Liver (tissue), 9 donors: ENCODE measurements around the gene TSC22D2. TPM values are rescaled to one million over a fixed set of nuclear protein-coding genes. Genes with fewer than 3 reads are reported as not detected.

Experiments used
- DNase-seq: peaks from one replicate; pipeline ENCODE4 v3.0.0-alpha.2; 2017; ENCODE audit warnings: low spot score
- H3K27ac ChIP-seq, 2 donors: one replicate each; pipeline ENCODE4 v1.7.0; 2013; ENCODE audit warnings: inconsistent platforms in 2 of 2, low read length in 2 of 2, control low read depth in 1 of 2, low read depth in 1 of 2, mild to moderate bottlenecking in 1 of 2
- H3K27me3 ChIP-seq, 4 donors: one replicate each; pipeline versions ENCODE4 v1.6.1 to v1.7.0; 2013; ENCODE audit warnings: low read length in 3 of 4, inconsistent platforms in 1 of 4, mild to moderate bottlenecking in 1 of 4, moderate library complexity in 1 of 4; ENCODE audit not compliant: control insufficient read depth in 4 of 4, insufficient read depth in 4 of 4
- H3K36me3 ChIP-seq, 4 donors: one replicate each; pipeline versions ENCODE4 v1.6.1 to v1.7.0; 2013; ENCODE audit warnings: low read length in 3 of 4, mild to moderate bottlenecking in 3 of 4, low read depth in 1 of 4, moderate library complexity in 1 of 4; ENCODE audit not compliant: control insufficient read depth in 4 of 4, insufficient read depth in 3 of 4
- H3K4me1 ChIP-seq, 4 donors: one replicate each; pipeline versions ENCODE4 v1.6.1 to v1.7.0; 2013; ENCODE audit warnings: low read length in 3 of 4, mild to moderate bottlenecking in 3 of 4, moderate library complexity in 1 of 4; ENCODE audit not compliant: control insufficient read depth in 4 of 4, insufficient read depth in 4 of 4
- H3K4me3 ChIP-seq, 3 donors: one replicate each; pipeline versions ENCODE4 v1.6.1 to v1.7.0; 2013; ENCODE audit warnings: low read length in 3 of 3, control low read depth in 1 of 3, low read depth in 1 of 3, mild to moderate bottlenecking in 1 of 3
- H3K9ac ChIP-seq, 2 donors: one replicate each; pipeline ENCODE4 v1.7.0; 2013; ENCODE audit warnings: low read length in 2 of 2, mild to moderate bottlenecking in 2 of 2, moderate library complexity in 2 of 2, control low read depth in 1 of 2, low read depth in 1 of 2
- H3K9me3 ChIP-seq, 4 donors: one replicate each; pipeline versions ENCODE4 v1.6.1 to v1.7.0; 2013; ENCODE audit warnings: low read length in 3 of 4; ENCODE audit not compliant: control insufficient read depth in 4 of 4
- EGR1 ChIP-seq, 2 donors: IDR thresholded peaks; 2 replicates each; pipeline ENCODE4 v1.6.1; 2016 to 2018; ENCODE audit warnings: antibody characterized with exemption in 2 of 2, low read depth in 2 of 2
- FOXA1 ChIP-seq: IDR thresholded peaks from 2 replicates; pipeline ENCODE4 v1.6.1; 2016; ENCODE audit warnings: antibody characterized with exemption
- FOXA2 ChIP-seq: IDR thresholded peaks from 2 replicates; pipeline ENCODE4 v1.6.1; 2016; ENCODE audit warnings: antibody characterized with exemption
- GABPA ChIP-seq, 2 donors: IDR thresholded peaks in 1 of 2; conservative IDR thresholded peaks in 1 of 2; 2 replicates each; pipeline ENCODE4 v1.6.1; 2016; ENCODE audit warnings: antibody characterized with exemption in 2 of 2, mild to moderate bottlenecking in 1 of 2, moderate library complexity in 1 of 2
- HNF4A ChIP-seq, 2 donors: conservative IDR thresholded peaks; 2 replicates each; pipeline ENCODE4 v1.6.1; 2016; ENCODE audit warnings: antibody characterized with exemption in 2 of 2, mild to moderate bottlenecking in 2 of 2
- HNF4G ChIP-seq: IDR thresholded peaks from 2 replicates; pipeline ENCODE4 v1.6.1; 2016; ENCODE audit warnings: antibody characterized with exemption
- JUND ChIP-seq, 2 donors: IDR thresholded peaks; 2 replicates each; pipeline ENCODE4 v1.6.1; 2016; ENCODE audit warnings: antibody characterized with exemption in 2 of 2
- NR2F2 ChIP-seq: IDR thresholded peaks from 2 replicates; pipeline ENCODE4 v1.6.1; 2016; ENCODE audit warnings: antibody characterized with exemption
- RAD21 ChIP-seq, 2 donors: IDR thresholded peaks; 2 replicates each; pipeline ENCODE4 v1.6.1; 2016; ENCODE audit warnings: antibody characterized with exemption in 2 of 2, mild to moderate bottlenecking in 2 of 2
- RXRA ChIP-seq, 2 donors: IDR thresholded peaks; 2 replicates each; pipeline ENCODE4 v1.6.1; 2017 to 2018; ENCODE audit warnings: antibody characterized with exemption in 2 of 2, mild to moderate bottlenecking in 1 of 2
- SP1 ChIP-seq: IDR thresholded peaks from 2 replicates; pipeline ENCODE4 v1.6.1; 2018; ENCODE audit warnings: antibody characterized with exemption, mild to moderate bottlenecking
- TAF1 ChIP-seq: conservative IDR thresholded peaks from 2 replicates; pipeline ENCODE4 v1.6.1; 2016; ENCODE audit warnings: antibody characterized with exemption, mild to moderate bottlenecking
- YY1 ChIP-seq: IDR thresholded peaks from 2 replicates; pipeline ENCODE4 v1.6.1; 2016; ENCODE audit warnings: antibody characterized with exemption, mild to moderate bottlenecking
- WGBS: extraction: QIAGEN DNeasy Blood & Tissue Kit; methylation state at CpG from one replicate; pipeline ENCODE4 v1.1.7; 2013; 5-methylcytosine and 5-hydroxymethylcytosine counted together
- polyA plus RNA-seq, 2 donors: library from polyadenylated mRNA; stranded (reverse) in 1 of 2; unstranded in 1 of 2; fragments of 200-250 nt in 1 of 2; fragments of >200 nt in 1 of 2; fragmentation: Nextera tagmentation in 1 of 2; extraction: Ambion mirVana in 1 of 2; gene quantifications; one replicate each; pipeline versions ENCODE4 v1.2.1 to v1.2.3, GENCODE V29; 2013 to 2015
- total RNA-seq, 2 donors: library from RNA; depleted of rRNA; stranded (reverse); fragments of >200 nt; gene quantifications; one replicate each; pipeline ENCODE4 v1.2.3, GENCODE V29; 2014
- TF ChIP-seq, protein P1 (sequence below): IDR thresholded peaks from 2 replicates; pipeline ENCODE4 v1.6.1; 2016; ENCODE audit warnings: antibody characterized with exemption
- TF ChIP-seq, protein P2 (sequence below): IDR thresholded peaks from 2 replicates; pipeline ENCODE4 v1.6.1; 2016; ENCODE audit warnings: antibody characterized with exemption
- TF ChIP-seq, protein P3 (sequence below): IDR thresholded peaks from 2 replicates; pipeline ENCODE4 v1.6.1; 2016; ENCODE audit warnings: antibody characterized with exemption
- TF ChIP-seq, protein P4 (sequence below): fragments of 150-350 bp; IDR thresholded peaks from 2 replicates; pipeline ENCODE4 v1.5.1; 2017; ENCODE audit warnings: improper control_type of control experiment, low read depth, low read length; ENCODE audit not compliant: missing input control
- TF ChIP-seq, protein P5 (sequence below): IDR thresholded peaks from 2 replicates; pipeline ENCODE4 v1.6.1; 2016; ENCODE audit warnings: antibody characterized with exemption, mild to moderate bottlenecking
- donor health status: healthy.
- donor health status: healthy.
- donor health status: healthy.
- donor health status: healthy.
- donor health status: healthy.

The TSC22D2 gene
- total and polyA plus RNA-seq, 4 donors = 4.0 to 9.6 (median 7.8) TPM

DNA sequence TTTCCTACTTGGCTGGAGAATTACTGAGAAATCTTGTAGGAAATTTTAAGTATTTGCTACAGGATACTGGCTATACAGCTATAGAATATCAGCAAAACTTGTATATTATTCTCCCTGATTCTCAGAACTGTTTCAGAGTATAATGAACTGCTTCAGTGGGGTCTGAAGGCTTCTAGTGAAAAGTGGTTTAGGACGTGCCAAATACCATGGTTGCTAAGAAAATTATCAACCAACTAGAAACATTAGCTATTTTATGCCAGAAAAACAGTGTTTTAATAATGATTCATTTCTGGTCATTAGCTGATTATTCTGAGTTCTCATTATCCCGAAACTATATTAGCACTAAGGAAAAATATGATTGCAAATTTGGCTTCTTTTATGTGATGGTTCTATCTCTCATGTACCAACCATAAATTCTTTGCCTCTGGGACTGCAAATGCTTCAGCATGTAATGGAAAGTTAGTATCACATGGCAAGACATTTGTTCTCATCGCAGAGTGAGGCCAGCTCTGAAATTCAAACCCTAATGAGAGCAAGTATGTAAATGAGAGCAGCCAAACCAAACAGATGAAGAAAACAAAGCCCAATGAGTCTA, 11.0 kb upstream of the TSC22D2 start:
- no peak overlapping the region for H3K27ac ChIP-seq
- 92% methylated on average over 3 of the region's 3 CpGs for WGBS
- no peaks in the 10 kb centered on the region for H3K36me3 ChIP-seq
- TF ChIP-seq EGR1 (IDR thresholded peaks at IDR 0.05; ENCODE audit: low read depth in 2 of 2) = no peak
- TF ChIP-seq, protein P1, sequence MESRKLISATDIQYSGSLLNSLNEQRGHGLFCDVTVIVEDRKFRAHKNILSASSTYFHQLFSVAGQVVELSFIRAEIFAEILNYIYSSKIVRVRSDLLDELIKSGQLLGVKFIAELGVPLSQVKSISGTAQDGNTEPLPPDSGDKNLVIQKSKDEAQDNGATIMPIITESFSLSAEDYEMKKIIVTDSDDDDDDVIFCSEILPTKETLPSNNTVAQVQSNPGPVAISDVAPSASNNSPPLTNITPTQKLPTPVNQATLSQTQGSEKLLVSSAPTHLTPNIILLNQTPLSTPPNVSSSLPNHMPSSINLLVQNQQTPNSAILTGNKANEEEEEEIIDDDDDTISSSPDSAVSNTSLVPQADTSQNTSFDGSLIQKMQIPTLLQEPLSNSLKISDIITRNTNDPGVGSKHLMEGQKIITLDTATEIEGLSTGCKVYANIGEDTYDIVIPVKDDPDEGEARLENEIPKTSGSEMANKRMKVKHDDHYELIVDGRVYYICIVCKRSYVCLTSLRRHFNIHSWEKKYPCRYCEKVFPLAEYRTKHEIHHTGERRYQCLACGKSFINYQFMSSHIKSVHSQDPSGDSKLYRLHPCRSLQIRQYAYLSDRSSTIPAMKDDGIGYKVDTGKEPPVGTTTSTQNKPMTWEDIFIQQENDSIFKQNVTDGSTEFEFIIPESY = no peak
- TF ChIP-seq NR2F2 = no peak
- TF ChIP-seq, protein P2, sequence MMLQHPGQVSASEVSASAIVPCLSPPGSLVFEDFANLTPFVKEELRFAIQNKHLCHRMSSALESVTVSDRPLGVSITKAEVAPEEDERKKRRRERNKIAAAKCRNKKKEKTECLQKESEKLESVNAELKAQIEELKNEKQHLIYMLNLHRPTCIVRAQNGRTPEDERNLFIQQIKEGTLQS = no peak
- no peak for TF ChIP-seq JUND (IDR thresholded peaks at IDR 0.05)
- TF ChIP-seq FOXA1 = no peak
- no peak for TF ChIP-seq GABPA (IDR thresholded peaks at IDR 0.05 in 1 of 2, conservative IDR thresholded peaks at IDR 0.05 in 1 of 2)
- TF ChIP-seq, protein P3, sequence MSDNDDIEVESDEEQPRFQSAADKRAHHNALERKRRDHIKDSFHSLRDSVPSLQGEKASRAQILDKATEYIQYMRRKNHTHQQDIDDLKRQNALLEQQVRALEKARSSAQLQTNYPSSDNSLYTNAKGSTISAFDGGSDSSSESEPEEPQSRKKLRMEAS = no peak
- TF ChIP-seq TAF1 = no peak
- no peak for TF ChIP-seq HNF4G
- no peak for TF ChIP-seq RXRA (IDR thresholded peaks at IDR 0.05)
- TF ChIP-seq RAD21 (IDR thresholded peaks at IDR 0.05) = no peak
- TF ChIP-seq HNF4A (conservative IDR thresholded peaks at IDR 0.05) = no peak
- TF ChIP-seq, protein P4, sequence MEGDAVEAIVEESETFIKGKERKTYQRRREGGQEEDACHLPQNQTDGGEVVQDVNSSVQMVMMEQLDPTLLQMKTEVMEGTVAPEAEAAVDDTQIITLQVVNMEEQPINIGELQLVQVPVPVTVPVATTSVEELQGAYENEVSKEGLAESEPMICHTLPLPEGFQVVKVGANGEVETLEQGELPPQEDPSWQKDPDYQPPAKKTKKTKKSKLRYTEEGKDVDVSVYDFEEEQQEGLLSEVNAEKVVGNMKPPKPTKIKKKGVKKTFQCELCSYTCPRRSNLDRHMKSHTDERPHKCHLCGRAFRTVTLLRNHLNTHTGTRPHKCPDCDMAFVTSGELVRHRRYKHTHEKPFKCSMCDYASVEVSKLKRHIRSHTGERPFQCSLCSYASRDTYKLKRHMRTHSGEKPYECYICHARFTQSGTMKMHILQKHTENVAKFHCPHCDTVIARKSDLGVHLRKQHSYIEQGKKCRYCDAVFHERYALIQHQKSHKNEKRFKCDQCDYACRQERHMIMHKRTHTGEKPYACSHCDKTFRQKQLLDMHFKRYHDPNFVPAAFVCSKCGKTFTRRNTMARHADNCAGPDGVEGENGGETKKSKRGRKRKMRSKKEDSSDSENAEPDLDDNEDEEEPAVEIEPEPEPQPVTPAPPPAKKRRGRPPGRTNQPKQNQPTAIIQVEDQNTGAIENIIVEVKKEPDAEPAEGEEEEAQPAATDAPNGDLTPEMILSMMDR = no peak
- TF ChIP-seq SP1 = no peak
- TF ChIP-seq YY1 = no peak
- TF ChIP-seq FOXA2 = no peak
- TF ChIP-seq, protein P5, sequence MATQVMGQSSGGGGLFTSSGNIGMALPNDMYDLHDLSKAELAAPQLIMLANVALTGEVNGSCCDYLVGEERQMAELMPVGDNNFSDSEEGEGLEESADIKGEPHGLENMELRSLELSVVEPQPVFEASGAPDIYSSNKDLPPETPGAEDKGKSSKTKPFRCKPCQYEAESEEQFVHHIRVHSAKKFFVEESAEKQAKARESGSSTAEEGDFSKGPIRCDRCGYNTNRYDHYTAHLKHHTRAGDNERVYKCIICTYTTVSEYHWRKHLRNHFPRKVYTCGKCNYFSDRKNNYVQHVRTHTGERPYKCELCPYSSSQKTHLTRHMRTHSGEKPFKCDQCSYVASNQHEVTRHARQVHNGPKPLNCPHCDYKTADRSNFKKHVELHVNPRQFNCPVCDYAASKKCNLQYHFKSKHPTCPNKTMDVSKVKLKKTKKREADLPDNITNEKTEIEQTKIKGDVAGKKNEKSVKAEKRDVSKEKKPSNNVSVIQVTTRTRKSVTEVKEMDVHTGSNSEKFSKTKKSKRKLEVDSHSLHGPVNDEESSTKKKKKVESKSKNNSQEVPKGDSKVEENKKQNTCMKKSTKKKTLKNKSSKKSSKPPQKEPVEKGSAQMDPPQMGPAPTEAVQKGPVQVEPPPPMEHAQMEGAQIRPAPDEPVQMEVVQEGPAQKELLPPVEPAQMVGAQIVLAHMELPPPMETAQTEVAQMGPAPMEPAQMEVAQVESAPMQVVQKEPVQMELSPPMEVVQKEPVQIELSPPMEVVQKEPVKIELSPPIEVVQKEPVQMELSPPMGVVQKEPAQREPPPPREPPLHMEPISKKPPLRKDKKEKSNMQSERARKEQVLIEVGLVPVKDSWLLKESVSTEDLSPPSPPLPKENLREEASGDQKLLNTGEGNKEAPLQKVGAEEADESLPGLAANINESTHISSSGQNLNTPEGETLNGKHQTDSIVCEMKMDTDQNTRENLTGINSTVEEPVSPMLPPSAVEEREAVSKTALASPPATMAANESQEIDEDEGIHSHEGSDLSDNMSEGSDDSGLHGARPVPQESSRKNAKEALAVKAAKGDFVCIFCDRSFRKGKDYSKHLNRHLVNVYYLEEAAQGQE = no peak
- no peak overlapping the region for H3K4me3 ChIP-seq
- H3K27me3 ChIP-seq = no peaks in the 10 kb centered on the region
- H3K9me3 ChIP-seq = no peaks in the 10 kb centered on the region
- no peaks in the 10 kb centered on the region for H3K4me1 ChIP-seq
- DNase-seq = no peak
- H3K9ac ChIP-seq = no peak overlapping the region
